HepG2 (cell line): ENCODE measurements around the gene CISH. TPM values are rescaled to one million over a fixed set of nuclear protein-coding genes. Genes with fewer than 3 reads are reported as not detected.

Experiments
- ARID4A ChIP-seq: sonication (generic); formaldehyde crosslinking; IDR thresholded peaks from 2 replicates; pipeline ENCODE4 v1.5.0; 2020; ENCODE audit warnings: mild to moderate bottlenecking, missing genetic modification reagents, borderline replicate concordance
- FUBP1 ChIP-seq: sonication (generic); formaldehyde crosslinking; IDR thresholded peaks from 2 replicates; pipeline ENCODE4 v1.5.1; 2020; ENCODE audit warnings: missing genetic modification reagents, mild to moderate bottlenecking, borderline replicate concordance
- GABPB1 ChIP-seq: IDR thresholded peaks from 2 replicates; pipeline ENCODE4 v1.6.1; 2016; ENCODE audit warnings: mild to moderate bottlenecking, missing genetic modification reagents, moderate library complexity, missing compliant biosample characterization
- GMEB1 ChIP-seq: sonication (generic); formaldehyde crosslinking; IDR thresholded peaks from 2 replicates; pipeline ENCODE4 v1.5.1; 2020; ENCODE audit warnings: missing genetic modification reagents, mild to moderate bottlenecking, borderline replicate concordance
- MZF1 ChIP-seq: sonication (generic); formaldehyde crosslinking; IDR thresholded peaks from 2 replicates; pipeline ENCODE4 v1.8.1; 2023; ENCODE audit warnings: mild to moderate bottlenecking, missing genetic modification reagents, borderline replicate concordance
- NFYB ChIP-seq: sonication (generic); formaldehyde crosslinking; IDR thresholded peaks from 2 replicates; pipeline ENCODE4 v1.4.0; 2020; ENCODE audit warnings: missing genetic modification reagents
- PBX2 ChIP-seq: IDR thresholded peaks from 2 replicates; pipeline ENCODE4 v1.6.1; 2016; ENCODE audit warnings: control low read depth
- ZFP91 ChIP-seq: sonication (generic); formaldehyde crosslinking; IDR thresholded peaks from 2 replicates; pipeline ENCODE4 v1.9.0; 2022; ENCODE audit warnings: missing genetic modification reagents, mild to moderate bottlenecking, borderline replicate concordance
- polyA plus RNA-seq, 8 experiments: library from polyadenylated mRNA; depleted of rRNA in 3 of 8; stranded (reverse) in 7 of 8; unstranded in 1 of 8; fragments of >200 nt; fragmentation: Illumina TruSeq in 4 of 8; extraction: Trizol in 4 of 8; gene quantifications; 2 replicates each; pipeline versions ENCODE4 v1.2.1 to v1.2.3, GENCODE V29; 2011 to 2016; ENCODE audit warnings: low read depth in 4 of 8, missing spikeins in 1 of 8, mixed read lengths in 1 of 8; ENCODE audit not compliant: insufficient read depth in 1 of 8
- total RNA-seq, 5 experiments: library from RNA; depleted of rRNA; stranded (reverse); fragments of >200 nt; fragmentation: Illumina TruSeq; extraction: Trizol; gene quantifications; 2 replicates each; pipeline ENCODE4 v1.2.3, GENCODE V29; 2016; ENCODE audit warnings: low read depth in 1 of 5

The CISH gene
- total and polyA plus RNA-seq, 2 of the 13 experiments (the other 11 are each of a cell fraction or from before 2014, with no cell fraction given): 0.91 to 1.5 TPM

GRCh38 chr3:50567386-50568167 is 44.0 kb downstream of the CISH start, which contains the start of gene C3orf18 (continued):
- TF ChIP-seq ARID4A: 0 out of 2 replicates have a peak, but pooled peaks have one; percentile 37
- TF ChIP-seq NFYB (CRISPR knock-in tag): peak; percentile 95
- TF ChIP-seq GABPB1 (CRISPR knock-in tag): peak; percentile 56; the same call in 1 of the 2 replicates
- peak; percentile 91 for TF ChIP-seq PBX2 (CRISPR knock-in tag)
- peak; percentile 35; the same call in 1 of the 2 replicates for TF ChIP-seq ZFP91 (CRISPR knock-in tag)
- TF ChIP-seq GMEB1 (CRISPR knock-in tag): peak; percentile 15; the same call in 1 of the 2 replicates
- no peak for TF ChIP-seq FUBP1
- TF ChIP-seq MZF1: no peak
